GM19023 (cell line): ENCODE data around the gene ITGA7.

Experiments
- ATAC-seq: cut with Tn5 transposase; IDR thresholded peaks from one replicate; pipeline ENCODE4 v1.9.1; 2021; ENCODE audit warnings: mild to moderate bottlenecking, moderate library complexity; ENCODE audit not compliant: unreplicated experiment

The ITGA7 gene

GRCh38 chr12:55734595-55734994 lies 26.9 kb upstream of the ITGA7 start:
- no peak for ATAC-seq

DNA sequence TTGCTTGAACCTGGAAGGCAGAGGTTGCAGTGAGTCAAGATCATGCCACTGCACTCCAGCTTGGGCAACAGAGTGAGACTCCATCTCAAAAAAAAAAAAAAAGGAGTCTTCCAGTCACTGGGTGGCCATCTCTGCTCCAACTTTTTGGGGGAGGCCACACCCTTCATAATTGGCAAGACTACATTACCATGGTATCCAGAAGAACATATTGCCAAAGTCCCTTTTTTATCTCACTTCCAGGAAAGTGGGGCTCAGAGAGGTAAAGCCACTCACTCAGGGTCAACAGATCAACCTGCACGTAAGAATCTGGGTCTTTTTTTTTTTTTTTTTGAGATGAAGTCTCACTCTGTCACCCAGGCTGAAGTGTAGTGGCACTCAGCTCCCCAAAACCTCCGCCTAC lies 26.2 kb upstream of the ITGA7 start:
- ATAC-seq: no peak

DNA sequence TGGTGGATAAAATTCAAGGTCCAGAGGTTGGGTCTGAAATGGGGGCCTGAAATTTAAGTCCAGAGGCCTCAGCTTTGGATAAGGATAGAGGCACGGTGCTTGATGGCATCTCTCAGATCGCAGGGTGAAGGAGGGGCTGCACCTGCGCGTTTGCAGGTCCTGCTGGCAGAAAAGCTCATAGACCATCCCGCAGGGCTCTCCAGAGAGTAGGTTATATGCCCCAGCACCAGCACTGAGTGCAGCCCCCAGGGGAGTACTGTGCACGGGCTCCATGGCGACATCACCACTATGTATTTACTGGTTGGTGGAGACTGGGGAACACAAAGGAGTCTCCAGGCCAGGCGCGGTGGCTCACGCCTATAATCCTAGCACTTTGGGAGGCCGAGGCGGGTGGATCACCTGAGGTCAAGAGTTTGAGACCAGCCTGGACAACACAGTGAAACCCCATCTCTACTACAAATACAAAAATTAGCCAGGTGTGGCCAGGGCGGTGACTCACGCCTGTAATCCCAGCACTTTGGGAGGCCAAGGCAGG lies 25.4 kb upstream of the ITGA7 start:
- ATAC-seq: no peak

DNA sequence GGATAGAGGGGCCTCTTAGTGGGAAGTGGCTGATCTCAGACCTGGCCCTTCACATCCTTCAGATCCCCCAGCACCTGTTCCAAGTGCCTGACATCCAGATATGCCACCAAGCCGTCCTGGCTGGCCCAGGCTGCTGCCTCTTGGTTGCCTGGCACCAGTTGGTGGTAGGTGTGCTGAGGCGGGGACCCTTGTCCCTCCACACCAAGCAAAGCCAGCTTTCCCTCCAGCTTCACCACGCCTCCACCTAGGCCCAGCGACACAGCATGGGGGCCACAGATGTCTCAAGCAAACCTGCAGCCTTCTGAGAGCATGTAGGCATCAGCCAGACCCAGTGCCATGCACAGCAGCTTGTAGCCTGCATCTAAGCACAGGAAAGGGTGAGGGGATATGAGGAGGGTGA lies 24.6 kb upstream of the ITGA7 start:
- ATAC-seq: no peak

- ATAC-seq: peak; percentile 45
Measured at GRCh38 chr12:55729819-55730818, 22.4 kb upstream of the ITGA7 start.

DNA sequence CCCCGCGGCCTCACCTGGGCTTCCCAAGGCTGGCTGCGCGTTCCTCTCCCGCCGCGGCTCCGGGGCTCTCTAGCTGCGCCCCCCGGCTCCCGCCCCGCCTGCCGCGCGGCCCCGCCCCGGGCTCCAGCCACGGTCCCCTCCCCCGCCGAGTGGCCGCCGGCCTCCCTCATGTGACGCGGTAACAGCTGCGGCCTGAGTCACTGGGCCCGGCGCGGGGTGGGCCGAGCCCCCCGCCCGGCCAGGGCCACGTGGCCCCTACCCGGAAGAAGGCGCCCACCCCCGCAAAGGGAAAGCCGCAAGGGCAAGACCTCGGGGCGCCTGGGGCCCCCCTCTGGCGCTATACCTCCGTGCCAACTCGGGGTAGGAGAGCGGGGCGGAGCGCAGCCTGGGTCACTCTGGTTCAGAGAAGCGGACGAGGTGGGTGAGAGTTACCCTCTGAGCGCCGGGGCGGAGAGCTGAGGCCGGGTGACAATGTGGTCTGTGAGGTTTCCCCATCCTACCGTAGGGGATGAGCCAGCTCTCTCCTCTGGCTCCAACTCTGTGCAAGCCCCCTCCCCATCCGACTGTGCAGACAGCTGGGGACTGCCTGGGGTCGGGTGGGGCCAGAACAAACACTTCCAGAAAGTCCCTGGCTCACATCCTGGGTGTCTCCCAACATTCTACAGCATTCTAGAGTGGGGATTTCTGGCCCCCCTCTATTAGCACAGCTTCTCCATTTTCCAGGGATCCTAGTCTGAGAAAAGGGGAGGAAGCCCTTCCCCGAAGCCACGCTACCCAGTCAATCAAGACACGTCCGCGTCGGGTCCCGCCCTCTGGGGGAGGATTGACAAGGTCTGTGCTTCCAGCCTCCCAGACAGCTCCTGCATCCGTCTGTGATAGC lies 21.5 kb upstream of the ITGA7 start, which contains the start of gene CD63:
Gene CD63 (minus strand): TSS at position 71 of the 880 bp plus-strand sequence. CDS start 668 bp downstream, outside the sequence.
- peak; percentile 64 for ATAC-seq

DNA sequence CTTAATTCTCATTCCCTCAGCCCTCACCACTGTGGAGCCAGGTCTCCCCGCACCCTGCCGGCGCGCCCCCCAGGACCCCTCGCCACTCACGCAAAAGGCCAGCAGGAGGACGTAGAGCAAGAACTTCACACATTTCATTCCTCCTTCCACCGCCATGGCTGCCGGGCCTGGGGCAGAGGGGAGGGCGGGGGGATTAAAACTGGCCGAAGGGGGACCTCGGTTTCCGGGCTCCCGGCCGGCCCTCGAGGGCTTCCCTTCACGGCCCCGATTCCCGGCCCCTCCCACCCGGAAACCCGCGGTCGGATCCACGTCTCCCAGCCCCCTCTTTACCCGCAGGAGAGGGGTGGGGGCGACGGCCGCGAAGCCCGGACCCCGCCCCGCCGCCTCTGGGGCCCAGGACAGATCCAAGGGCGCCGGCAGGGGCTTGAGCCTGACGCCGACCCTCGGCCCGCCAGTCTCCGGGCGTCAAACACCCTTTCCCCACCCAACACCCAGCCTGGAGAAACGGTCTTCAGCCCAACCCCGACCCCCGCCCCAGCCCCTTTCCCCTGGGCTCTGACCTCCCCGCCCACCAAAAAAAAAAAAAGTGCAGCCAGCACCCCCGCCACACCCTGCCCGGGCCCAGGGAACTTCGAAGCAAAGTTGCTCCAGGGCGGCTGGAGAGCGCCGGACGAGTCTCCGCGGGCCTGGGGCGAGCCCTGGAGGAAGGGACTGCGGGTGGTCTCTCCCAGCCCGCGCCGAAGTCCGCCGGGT lies 20.7 kb upstream of the ITGA7 start:
- ATAC-seq: peak; percentile 14

- ATAC-seq: no peak
Measured at GRCh38 chr12:55727643-55728185, 20.0 kb upstream of the ITGA7 start.

GRCh38 chr12:55726971-55727370 lies 19.3 kb upstream of the ITGA7 start:
- ATAC-seq: no peak

- no peak for ATAC-seq
Measured at GRCh38 chr12:55725556-55725955, 17.9 kb upstream of the ITGA7 start.

- no peak for ATAC-seq
Measured at GRCh38 chr12:55724940-55725309, 17.2 kb upstream of the ITGA7 start.

DNA sequence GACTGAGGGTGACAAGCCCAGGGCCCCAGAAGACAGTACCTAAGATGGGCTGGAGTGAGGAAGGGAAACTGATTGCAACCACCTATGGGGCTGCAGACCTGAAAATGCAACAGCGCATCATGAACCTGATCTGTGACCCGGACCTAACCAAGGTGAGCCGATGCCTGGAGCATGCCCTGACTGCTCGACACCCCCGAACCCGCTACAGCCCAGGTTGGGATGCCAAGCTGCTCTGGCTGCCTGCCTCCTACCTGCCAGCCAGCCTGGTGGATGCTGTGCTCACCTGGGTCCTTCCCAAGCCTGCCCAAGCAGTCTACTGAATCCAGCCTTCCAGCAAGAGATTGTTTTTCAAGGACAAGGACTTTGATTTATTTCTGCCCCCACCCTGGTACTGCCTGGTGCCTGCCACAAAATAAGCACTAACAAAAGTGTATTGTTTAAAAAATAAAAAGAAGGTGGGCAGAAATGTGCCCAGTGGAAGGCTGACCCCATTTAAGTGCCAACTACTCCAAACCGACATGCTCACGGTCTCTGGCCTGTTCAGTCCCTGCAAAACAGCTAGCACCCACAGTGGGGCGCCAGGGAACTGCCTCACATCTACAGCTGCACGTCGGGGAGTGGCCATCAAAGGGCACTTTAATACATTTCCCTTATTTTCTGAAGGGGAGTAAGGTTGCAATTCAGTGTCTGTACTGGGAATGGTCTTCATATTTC lies 16.7 kb upstream of the ITGA7 start:
- no peak for ATAC-seq

DNA sequence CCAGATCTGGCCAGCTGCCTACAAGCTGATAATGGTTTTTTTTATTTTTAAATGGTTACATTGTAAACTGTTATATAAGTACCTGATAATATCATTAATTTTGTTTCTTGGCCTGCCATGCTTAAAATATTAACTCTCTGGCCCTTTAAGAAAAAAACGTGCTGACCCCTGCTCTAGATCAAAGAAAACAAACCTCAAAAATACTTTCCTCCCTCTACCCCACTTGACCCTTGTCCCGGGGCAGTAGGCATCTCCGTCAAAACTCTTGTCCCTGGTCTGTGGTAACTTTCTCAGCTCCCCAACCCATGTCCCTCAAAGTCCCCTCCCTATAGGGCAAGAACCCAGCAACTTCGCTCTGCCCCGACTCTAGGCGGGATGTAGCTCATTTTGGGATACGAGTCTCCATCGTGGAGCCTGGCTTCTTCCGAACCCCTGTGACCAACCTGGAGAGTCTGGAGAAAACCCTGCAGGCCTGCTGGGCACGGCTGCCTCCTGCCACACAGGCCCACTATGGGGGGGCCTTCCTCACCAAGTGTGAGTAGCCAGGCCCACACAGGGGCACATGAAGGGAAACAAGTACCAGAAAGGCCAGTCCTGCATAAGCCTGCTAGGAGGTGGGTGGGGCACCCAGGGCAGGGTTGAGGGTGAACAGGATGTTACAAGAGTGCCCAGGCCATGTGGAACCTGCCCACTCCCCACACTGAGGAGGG lies 16.0 kb upstream of the ITGA7 start:
- ATAC-seq: no peak

GRCh38 chr12:55722948-55723347 lies 15.2 kb upstream of the ITGA7 start:
- no peak for ATAC-seq

GRCh38 chr12:55721601-55722213 lies 14.0 kb upstream of the ITGA7 start:
- ATAC-seq: no peak

DNA sequence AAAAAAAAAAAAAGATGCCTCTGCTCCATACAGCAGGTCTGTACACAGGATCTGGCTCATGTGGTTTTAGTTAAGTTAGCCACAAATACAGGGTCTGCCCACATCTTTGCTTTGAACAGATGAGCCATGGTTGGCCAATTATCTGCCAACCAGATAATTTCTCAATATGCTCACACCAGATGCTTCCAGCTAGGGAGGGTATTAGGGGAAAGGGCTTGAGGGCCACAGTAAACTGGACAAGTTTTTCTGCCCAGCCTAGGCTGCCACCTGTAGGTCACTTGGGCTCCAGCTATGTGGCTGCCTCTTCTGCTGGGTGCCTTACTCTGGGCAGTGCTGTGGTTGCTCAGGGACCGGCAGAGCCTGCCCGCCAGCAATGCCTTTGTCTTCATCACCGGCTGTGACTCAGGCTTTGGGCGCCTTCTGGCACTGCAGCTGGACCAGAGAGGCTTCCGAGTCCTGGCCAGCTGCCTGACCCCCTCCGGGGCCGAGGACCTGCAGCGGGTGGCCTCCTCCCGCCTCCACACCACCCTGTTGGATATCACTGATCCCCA lies 13.3 kb upstream of the ITGA7 start:
- no peak for ATAC-seq

DNA sequence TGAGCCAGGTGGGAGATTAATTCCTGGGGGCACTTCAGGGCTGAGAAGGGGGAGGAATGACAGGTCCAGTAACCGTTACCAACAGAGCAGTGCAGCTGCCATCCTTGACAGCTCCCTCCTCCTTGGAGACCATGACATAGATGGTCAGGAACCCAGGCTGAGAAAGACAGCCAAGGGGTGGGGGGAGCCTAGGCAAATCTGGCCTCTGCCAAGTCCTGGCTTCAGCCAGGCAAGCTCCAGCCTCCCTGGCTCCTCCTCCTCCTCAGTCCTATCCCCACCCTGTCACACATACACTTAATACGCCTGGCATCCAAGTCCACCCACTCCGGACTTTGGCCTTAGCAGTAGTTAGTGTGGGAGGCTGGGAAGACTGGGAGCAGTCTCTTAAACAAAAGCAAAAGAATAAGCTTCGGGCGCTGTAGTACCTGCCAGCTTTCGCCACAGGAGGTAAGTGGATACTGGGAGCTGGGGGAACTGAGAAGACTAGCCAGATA lies 12.4 kb upstream of the ITGA7 start, which contains the start of gene RDH5:
Gene RDH5 (plus strand): TSS at position 323 of the 494 bp plus-strand sequence. CDS start 792 bp downstream, outside the sequence.
- no peak for ATAC-seq

- no peak for ATAC-seq
Measured at GRCh38 chr12:55719371-55719770, 11.7 kb upstream of the ITGA7 start.
